Lung microvascular endothelial cell (primary cell): Measurements from ENCODE around the gene COL13A1. TPM values are rescaled to one million over a fixed set of nuclear protein-coding genes. Genes with fewer than 3 reads are reported as not detected.

ENCODE experiments used
- DNase-seq, 2 donors: peaks; one replicate each; pipeline versions ENCODE4 v3.0.0 to v3.0.0-alpha.2; 2010; ENCODE audit warnings: low read depth in 2 of 2
- total RNA-seq: library from RNA; depleted of rRNA; stranded (reverse); fragments of >200 nt; gene quantifications from 2 replicates; pipeline ENCODE4 v1.2.1, GENCODE V29; 2014

COL13A1 gene
- total RNA-seq, 1 donor from 2014 or later = 1.2 TPM

- DNase-seq = no peak
Measured at GRCh38 chr10:69963178-69963834, 161.6 kb downstream of the COL13A1 start.

GRCh38 chr10:69963835-69964710, 162.4 kb downstream of the COL13A1 start:
- DNase-seq = no peak

- no peak for DNase-seq
Measured at GRCh38 chr10:69965086-69965485, 163.4 kb downstream of the COL13A1 start.

- no peak for DNase-seq
Measured at GRCh38 chr10:69965919-69966662, 164.4 kb downstream of the COL13A1 start.

GRCh38 chr10:69968830-69969229, 167.1 kb downstream of the COL13A1 start:
- DNase-seq = peak in 1 of 2 donors; percentile 19

GRCh38 chr10:69969977-69970376, 168.3 kb downstream of the COL13A1 start:
- no peak for DNase-seq

- no peak for DNase-seq
Measured at GRCh38 chr10:69972981-69973397, 171.3 kb downstream of the COL13A1 start.

GRCh38 chr10:69973678-69974077, 172.0 kb downstream of the COL13A1 start:
- DNase-seq = no peak

- no peak for DNase-seq
Measured at GRCh38 chr10:69974551-69975155, 172.9 kb downstream of the COL13A1 start.

- no peak for DNase-seq
Measured at GRCh38 chr10:69976795-69977546, 175.3 kb downstream of the COL13A1 start.

GRCh38 chr10:69979174-69979573, 177.5 kb downstream of the COL13A1 start:
- no peak for DNase-seq

GRCh38 chr10:69980672-69981071, 179.0 kb downstream of the COL13A1 start:
- no peak for DNase-seq

- DNase-seq = no peak
Measured at GRCh38 chr10:69988094-69988493, 186.4 kb downstream of the COL13A1 start.

GRCh38 chr10:69991151-69991550, 189.4 kb downstream of the COL13A1 start:
- DNase-seq = no peak

- DNase-seq = peak; percentile 53 to 74
Measured at GRCh38 chr10:69994262-69994661, 192.6 kb downstream of the COL13A1 start.

GRCh38 chr10:69996611-69997010, 194.9 kb downstream of the COL13A1 start:
- DNase-seq = no peak

- no peak for DNase-seq
Measured at GRCh38 chr10:70000262-70000661, 198.6 kb downstream of the COL13A1 start.

GRCh38 chr10:70007116-70007820, 205.6 kb downstream of the COL13A1 start:
- no peak for DNase-seq
